M059J (cell line): ENCODE results near the gene TIPRL. TPM values are rescaled to one million over a fixed set of nuclear protein-coding genes. Genes with fewer than 3 reads are reported as not detected.

Source experiments
- total RNA-seq: library from RNA; depleted of rRNA; stranded (reverse); fragments of >200 nt; shearing (Covaris generic); gene quantifications from 2 replicates; pipeline ENCODE4 v1.2.3, GENCODE V29; 2014; rRNA removed

TIPRL gene
- total RNA-seq, 1 experiment from 2014 or later, result 65.9 TPM

Other genes starting within 250 kb of the TIPRL start
- gene DCAF6, start 242.3 kb upstream of the TIPRL start, total RNA-seq, result 27.7 and 53.5 TPM in 2 replicates
- gene MPC2, start 241.9 kb upstream of the TIPRL start, total RNA-seq, result 91.3 and 99.4 TPM in 2 replicates
- 9.2 and 15.2 TPM in 2 replicates for gene GPR161, start 42.0 kb upstream of the TIPRL start, total RNA-seq
- gene SFT2D2, start 47.0 kb downstream of the TIPRL start, total RNA-seq, result 31.0 and 49.0 TPM in 2 replicates
- gene TBX19, start 101.9 kb downstream of the TIPRL start, total RNA-seq, result 0.54 and 1.1 TPM in 2 replicates